H9 (cell line): ENCODE measurements around the gene TMEM121. TPM values are rescaled to one million over a fixed set of nuclear protein-coding genes. Genes with fewer than 3 reads are reported as not detected.
"Not testable (repeated sequence)": the region's sequence is repeated elsewhere in the genome, so short reads cannot be mapped to it uniquely, and the experiment has no call there.

Source experiments
- DNase-seq: peaks from one replicate; pipeline ENCODE4 v3.0.0-alpha.2; 2017
- H2AFZ ChIP-seq: one replicate; pipeline ENCODE4 v1.6.1; 2013; ENCODE audit warnings: mild to moderate bottlenecking, low read length, control low read depth, moderate library complexity
- H2AK5ac ChIP-seq: 2 replicates; pipeline ENCODE4 v1.6.1; 2013; ENCODE audit warnings: low read length, control low read depth, mixed read lengths; ENCODE audit not compliant: insufficient read length
- H2BK120ac ChIP-seq: one replicate; pipeline ENCODE4 v1.6.1; 2013; ENCODE audit warnings: low read depth, mild to moderate bottlenecking, low read length, control low read depth, inconsistent platforms; ENCODE audit not compliant: poor library complexity, severe bottlenecking
- H2BK12ac ChIP-seq: 2 replicates; pipeline ENCODE4 v1.6.1; 2013; ENCODE audit warnings: low read length, control low read depth, mixed read lengths, low read depth; ENCODE audit not compliant: insufficient read length
- H2BK15ac ChIP-seq: 2 replicates; pipeline ENCODE4 v1.6.1; 2013; ENCODE audit warnings: low read depth, low read length, control low read depth
- H2BK20ac ChIP-seq: one replicate; pipeline ENCODE4 v1.6.1; 2013; ENCODE audit warnings: low read depth, mild to moderate bottlenecking, low read length, control low read depth, inconsistent platforms; ENCODE audit not compliant: poor library complexity, severe bottlenecking
- H2BK5ac ChIP-seq: 2 replicates; pipeline ENCODE4 v1.6.1; 2013; ENCODE audit warnings: low read length, control low read depth, mixed read lengths; ENCODE audit not compliant: insufficient read length
- H3K14ac ChIP-seq: 2 replicates; pipeline ENCODE4 v1.6.1; 2013; ENCODE audit warnings: low read length, control low read depth; ENCODE audit not compliant: insufficient read depth
- H3K18ac ChIP-seq: 2 replicates; pipeline ENCODE4 v1.6.1; 2013; ENCODE audit warnings: low read depth, mild to moderate bottlenecking, mixed read lengths, low read length, control low read depth; ENCODE audit not compliant: insufficient read length
- H3K23ac ChIP-seq: 2 replicates; pipeline ENCODE4 v1.6.1; 2013; ENCODE audit warnings: low read length, control low read depth, mixed read lengths, low read depth; ENCODE audit not compliant: insufficient read length
- H3K23me2 ChIP-seq: 2 replicates; pipeline ENCODE4 v1.6.1; 2013; ENCODE audit warnings: low read depth, mild to moderate bottlenecking, mixed read lengths, low read length, control low read depth; ENCODE audit not compliant: insufficient read length, poor library complexity, severe bottlenecking
- H3K27ac ChIP-seq: 2 replicates; pipeline ENCODE4 v1.5.1; 2013; ENCODE audit warnings: low read length, control low read depth, mixed read lengths, low read depth; ENCODE audit not compliant: insufficient read length
- H3K27me3 ChIP-seq: 2 replicates; pipeline ENCODE4 v1.6.1; 2013; ENCODE audit warnings: low read length, control low read depth, inconsistent platforms; ENCODE audit not compliant: insufficient read depth
- H3K4ac ChIP-seq: 2 replicates; pipeline ENCODE4 v1.6.1; 2013; ENCODE audit warnings: low read depth, mild to moderate bottlenecking, control low read depth, inconsistent platforms, low read length, moderate library complexity
- H3K4me1 ChIP-seq: 2 replicates; pipeline ENCODE4 v1.6.1; 2013; ENCODE audit warnings: low read length, control low read depth, inconsistent platforms; ENCODE audit not compliant: insufficient read depth
- H3K4me2 ChIP-seq: 2 replicates; pipeline ENCODE4 v1.6.1; 2013; ENCODE audit warnings: low read length, control low read depth, mixed read lengths; ENCODE audit not compliant: insufficient read length, insufficient read depth
- H3K56ac ChIP-seq: 2 replicates; pipeline ENCODE4 v1.6.1; 2013; ENCODE audit warnings: low read depth, mild to moderate bottlenecking, mixed read lengths, low read length, control low read depth; ENCODE audit not compliant: insufficient read length
- H3K79me1 ChIP-seq: 2 replicates; pipeline ENCODE4 v1.6.1; 2013; ENCODE audit warnings: low read depth, mild to moderate bottlenecking, moderate library complexity, low read length, control low read depth, inconsistent platforms; ENCODE audit not compliant: insufficient read depth, poor library complexity, severe bottlenecking
- H3K79me2 ChIP-seq: 2 replicates; pipeline ENCODE4 v1.6.1; 2013; ENCODE audit warnings: low read length, control low read depth, inconsistent platforms; ENCODE audit not compliant: insufficient read depth
- H3K9ac ChIP-seq: 2 replicates; pipeline ENCODE4 v1.6.1; 2013; ENCODE audit warnings: low read length, control low read depth, mixed read lengths; ENCODE audit not compliant: insufficient read length; ENCODE audit errors: extremely low read depth
- H3K9me3 ChIP-seq: one replicate; pipeline ENCODE4 v1.6.1; 2013; ENCODE audit warnings: low read depth, low read length, inconsistent platforms; ENCODE audit not compliant: control insufficient read depth
- H3T11ph ChIP-seq: one replicate; pipeline ENCODE4 v1.6.1; 2013; ENCODE audit warnings: mild to moderate bottlenecking, low read length, control low read depth, inconsistent platforms
- H4K20me1 ChIP-seq: one replicate; pipeline ENCODE4 v1.6.1; 2013; ENCODE audit not compliant: control insufficient read depth, insufficient read length, insufficient read depth
- H4K5ac ChIP-seq: 2 replicates; pipeline ENCODE4 v1.6.1; 2013; ENCODE audit warnings: low read depth, mild to moderate bottlenecking, mixed read lengths, low read length, control low read depth; ENCODE audit not compliant: insufficient read length
- H4K8ac ChIP-seq: replicated peaks from 2 replicates; pipeline ENCODE4 v1.6.1; 2013; ENCODE audit warnings: low read length, control low read depth, mixed read lengths, low read depth; ENCODE audit not compliant: insufficient read length
- H4K91ac ChIP-seq: 2 replicates; pipeline ENCODE4 v1.6.1; 2013; ENCODE audit warnings: low read depth, mild to moderate bottlenecking, moderate library complexity, mixed read lengths, low read length, control low read depth; ENCODE audit not compliant: insufficient read length
- H3K27ac Mint-ChIP-seq, 3 experiments: 2 replicates in 2 of 3; 3 replicates in 1 of 3; pipeline ENCODE4 v1.8.0; 2020 to 2021; ENCODE audit warnings: mixed read lengths in 3 of 3, mild to moderate bottlenecking in 1 of 3, moderate library complexity in 1 of 3
- H3K27me3 Mint-ChIP-seq: 2 replicates; pipeline ENCODE4 v1.8.0; 2021; ENCODE audit warnings: low read depth, mild to moderate bottlenecking, moderate library complexity, mixed read lengths
- H3K36me3 Mint-ChIP-seq, 3 experiments: 2 replicates in 2 of 3; 3 replicates in 1 of 3; pipeline ENCODE4 v1.8.0; 2020 to 2021; ENCODE audit warnings: low read depth in 3 of 3, mixed read lengths in 3 of 3; ENCODE audit not compliant: insufficient read depth in 1 of 3
- H3K4me1 Mint-ChIP-seq, 2 experiments: 2 replicates each; pipeline ENCODE4 v1.8.0; 2020; ENCODE audit warnings: mixed read lengths in 2 of 2
- H3K4me3 Mint-ChIP-seq, 2 experiments: 2 replicates in 1 of 2; 3 replicates in 1 of 2; pipeline ENCODE4 v1.8.0; 2020 to 2021; ENCODE audit warnings: mild to moderate bottlenecking in 2 of 2, mixed read lengths in 2 of 2, moderate library complexity in 1 of 2
- H3K9me3 Mint-ChIP-seq, 2 experiments: 2 replicates in 1 of 2; 3 replicates in 1 of 2; pipeline ENCODE4 v1.8.0; 2020; ENCODE audit warnings: mild to moderate bottlenecking in 2 of 2, mixed read lengths in 2 of 2, moderate library complexity in 1 of 2
- WGBS: extraction: QIAGEN DNeasy Blood & Tissue Kit; methylation state at CpG from one replicate; pipeline ENCODE4 v1.1.7; 2013; ENCODE audit warnings: missing lambda C conversion rate, low lambda C conversion rate, mixed read lengths; ENCODE audit not compliant: insufficient read length; ENCODE audit errors: extremely low coverage; 5-methylcytosine and 5-hydroxymethylcytosine counted together
- total RNA-seq: library from RNA; stranded (reverse); gene quantifications from 2 replicates; pipeline ENCODE4 v1.2.1, GENCODE V29; 2021

Gene TMEM121
- total RNA-seq, 1 experiment from 2014 or later: 2.6 TPM

DNA sequence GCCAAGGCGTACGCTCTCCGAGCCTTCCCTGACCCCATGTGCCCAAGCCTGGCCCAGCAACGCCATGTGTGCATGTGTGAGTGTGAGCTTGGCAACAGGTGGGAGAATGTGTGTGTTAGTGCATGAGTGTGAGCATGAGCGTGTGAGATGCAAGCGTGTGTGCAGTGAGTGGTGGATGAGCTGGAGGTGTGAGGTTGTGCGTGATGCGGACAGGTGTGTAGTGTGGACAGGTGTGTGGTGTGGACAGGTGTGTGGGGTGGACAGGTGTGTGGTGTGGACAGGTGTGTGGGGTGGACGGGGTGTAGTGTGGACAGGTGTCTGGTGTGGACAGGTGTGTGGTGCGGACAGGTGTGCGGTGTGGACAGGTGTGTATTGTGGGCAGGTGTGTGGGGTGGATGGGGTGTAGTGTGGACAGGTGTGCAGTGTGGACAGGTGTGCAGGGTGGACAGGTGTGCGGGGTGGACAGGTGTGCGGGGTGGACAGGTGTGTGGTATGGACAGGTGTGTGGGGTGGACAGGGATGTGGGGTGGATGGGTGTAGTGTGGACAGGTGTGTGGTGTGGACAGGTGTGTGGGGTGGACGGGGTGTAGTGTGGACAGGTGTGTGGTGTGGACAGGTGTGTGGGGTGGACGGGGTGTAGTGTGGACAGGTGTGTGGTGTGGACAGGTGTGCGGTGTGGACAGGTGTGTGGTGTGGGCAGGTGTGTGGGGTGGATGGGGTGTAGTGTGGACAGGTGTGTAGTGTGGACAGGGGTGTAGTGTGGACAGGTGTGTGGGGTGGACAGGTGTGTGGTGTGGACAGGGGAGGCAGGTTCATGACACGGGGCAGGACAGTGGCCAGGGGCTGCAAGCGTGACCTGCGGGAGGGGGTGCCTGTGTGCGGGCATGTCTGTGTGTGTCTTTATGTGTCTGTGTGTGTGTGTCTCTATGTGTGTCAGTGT lies 41.1 kb downstream of the TMEM121 start:
- not testable (repeated sequence) for H2AK5ac ChIP-seq, H3K18ac ChIP-seq, H3K27me3 ChIP-seq, H3K27me3 Mint-ChIP-seq, H3K4me3 Mint-ChIP-seq, H3T11ph ChIP-seq, H2BK120ac ChIP-seq, H2AFZ ChIP-seq, H2BK15ac ChIP-seq, H3K23me2 ChIP-seq, H3K79me1 ChIP-seq, H2BK20ac ChIP-seq, H3K4me1 Mint-ChIP-seq, H3K23ac ChIP-seq, H3K14ac ChIP-seq, H4K5ac ChIP-seq, DNase-seq, H4K20me1 ChIP-seq, H3K56ac ChIP-seq, H2BK12ac ChIP-seq, H4K91ac ChIP-seq, H2BK5ac ChIP-seq, H4K8ac ChIP-seq, H3K4me2 ChIP-seq, H3K4me1 ChIP-seq, H3K79me2 ChIP-seq, H3K27ac ChIP-seq, H3K27ac Mint-ChIP-seq, H3K9ac ChIP-seq, H3K4ac ChIP-seq
- WGBS: no CpG with 5 or more reads among the region's 20 CpGs
- peaks cover 68% of the 10 kb centered on the region for H3K9me3 ChIP-seq
- Mint-ChIP-seq H3K36me3 (peaks cover 23 to 39% (median 30%) of the 10 kb centered on the region in 3 experiments), H3K9me3 (peaks cover 62 to 70% of the 10 kb centered on the region in 2 experiments)

GRCh38 chr14:105568140-105568843 lies 41.9 kb downstream of the TMEM121 start:
- H3K27ac ChIP-seq, H4K5ac ChIP-seq, H2AFZ ChIP-seq, H3K27ac Mint-ChIP-seq, H3K4me2 ChIP-seq, H3K23me2 ChIP-seq, H3K4me1 ChIP-seq, H3K4me3 Mint-ChIP-seq, H3K56ac ChIP-seq, DNase-seq, H3K9ac ChIP-seq, H2BK12ac ChIP-seq, H2AK5ac ChIP-seq, H3T11ph ChIP-seq, H3K4ac ChIP-seq, H3K14ac ChIP-seq, H4K8ac ChIP-seq, H3K79me2 ChIP-seq, H4K91ac ChIP-seq, H3K27me3 Mint-ChIP-seq, H2BK5ac ChIP-seq, H3K18ac ChIP-seq, H3K23ac ChIP-seq, H3K27me3 ChIP-seq, H2BK15ac ChIP-seq, H4K20me1 ChIP-seq, H2BK120ac ChIP-seq, H3K4me1 Mint-ChIP-seq, H3K79me1 ChIP-seq, H2BK20ac ChIP-seq: not testable (repeated sequence)
- peaks cover 63% of the 10 kb centered on the region for H3K9me3 ChIP-seq
- H3K9me3 Mint-ChIP-seq: peaks cover 57 to 66% of the 10 kb centered on the region in 2 experiments
- peaks cover 24 to 34% (median 32%) of the 10 kb centered on the region in 3 experiments for H3K36me3 Mint-ChIP-seq
- WGBS: no CpG with 5 or more reads among the region's 18 CpGs
